Measurements from ENCODE around the gene ZNF519.

ZNF519 gene

DNA sequence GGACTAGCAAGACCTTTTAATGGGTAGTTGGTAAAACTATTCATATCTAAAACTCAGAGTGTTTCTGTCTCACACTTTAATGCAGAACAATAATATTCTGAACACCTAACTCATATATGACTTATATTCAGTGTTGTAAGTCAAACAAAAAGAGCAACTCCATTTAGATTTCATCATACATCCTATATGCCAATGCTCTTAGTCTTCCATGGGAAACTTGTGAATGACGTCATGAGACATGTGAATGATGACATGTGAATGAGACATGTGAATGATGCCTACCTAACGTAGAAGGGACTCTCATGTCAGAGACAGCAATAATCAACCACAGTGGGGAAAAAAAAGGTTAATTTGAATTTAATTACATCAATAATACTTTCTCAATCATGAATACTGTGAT, 28.0 kb downstream of the ZNF519 start:
- DNase-seq = no peak
- Histone ChIP-seq H3K4me3 (ENCODE audit: low read depth, low read length) (no peak overlapping the region), H3K9me3 (ENCODE audit: severe bottlenecking) (peaks cover 11% of the 10 kb centered on the region), H3K27me3 (ENCODE audit: insufficient read depth, low read depth, severe bottlenecking) (no peaks in the 10 kb centered on the region), H3K27ac (no peak overlapping the region), H3K36me3 (no peaks in the 10 kb centered on the region; the same call in none of the 2 replicates)
- TF ChIP-seq CTCF (IDR thresholded peaks at IDR 0.05; ENCODE audit: low read depth, low read length) = no peak

GRCh38 chr18:14100503-14101286, 31.5 kb downstream of the ZNF519 start:
- no peak overlapping the region for H3K27ac ChIP-seq

GRCh38 chr18:14098428-14098827, 33.8 kb downstream of the ZNF519 start:
- Histone ChIP-seq H3K4me3 (ENCODE audit: low read depth, low read length) (no peak overlapping the region), H3K9me3 (ENCODE audit: severe bottlenecking) (no peaks in the 10 kb centered on the region), H3K36me3 (no peaks in the 10 kb centered on the region; the same call in 1 of the 2 replicates), H3K27ac (no peak overlapping the region), H3K27me3 (ENCODE audit: insufficient read depth, low read depth, severe bottlenecking) (no peaks in the 10 kb centered on the region)
- no peak for DNase-seq
- TF ChIP-seq CTCF (IDR thresholded peaks at IDR 0.05; ENCODE audit: low read depth, low read length) = no peak

More at GRCh38 chr18:14100503-14101286, 31.5 kb downstream of the ZNF519 start:
- H3K27me3 ChIP-seq (ENCODE audit: insufficient read depth, low read depth, severe bottlenecking) = no peaks in the 10 kb centered on the region
- no peaks in the 10 kb centered on the region for H3K9me3 ChIP-seq (ENCODE audit: severe bottlenecking)
- H3K4me3 ChIP-seq (ENCODE audit: low read depth, low read length) = no peak overlapping the region
- no peak for DNase-seq
- no peak for TF ChIP-seq CTCF (IDR thresholded peaks at IDR 0.05; ENCODE audit: low read depth, low read length)
- no peaks in the 10 kb centered on the region; the same call in none of the 2 replicates for H3K36me3 ChIP-seq

GRCh38 chr18:14097761-14098160, 34.5 kb downstream of the ZNF519 start:
- Histone ChIP-seq H3K9me3 (ENCODE audit: severe bottlenecking) (no peaks in the 10 kb centered on the region), H3K27me3 (ENCODE audit: insufficient read depth, low read depth, severe bottlenecking) (no peaks in the 10 kb centered on the region), H3K36me3 (no peaks in the 10 kb centered on the region; the same call in 1 of the 2 replicates), H3K4me3 (ENCODE audit: low read depth, low read length) (no peak overlapping the region), H3K27ac (no peak overlapping the region)
- DNase-seq = no peak
- no peak for TF ChIP-seq CTCF (IDR thresholded peaks at IDR 0.05; ENCODE audit: low read depth, low read length)

DNA sequence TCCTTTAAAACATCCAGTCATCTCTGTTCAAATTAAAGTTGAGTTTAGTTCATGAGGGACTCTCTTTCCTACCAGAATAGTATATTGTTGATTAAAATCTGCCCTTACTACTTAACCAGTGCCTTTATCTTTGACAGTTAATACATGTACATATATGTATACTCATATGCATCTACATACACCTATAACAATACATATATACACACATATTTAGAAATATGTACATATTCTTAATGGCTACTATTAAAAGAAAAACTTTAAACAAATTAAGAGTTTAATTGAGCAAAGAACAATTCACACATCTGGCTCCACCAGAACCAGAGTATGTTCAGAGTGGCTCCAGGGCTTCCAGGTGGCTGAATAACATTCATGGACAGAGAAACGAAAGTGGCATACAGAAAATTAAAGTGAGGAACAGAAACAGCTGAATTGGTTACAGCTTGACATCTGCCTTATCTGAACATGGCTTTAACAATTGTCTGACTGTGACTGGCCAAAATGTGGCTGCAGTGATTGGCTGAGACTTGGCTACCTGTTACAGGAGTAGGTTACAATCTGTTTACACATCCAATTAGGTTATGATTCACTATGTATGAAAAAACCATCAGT, 38.8 kb downstream of the ZNF519 start:
- DNase-seq = no peak
- no peak overlapping the region for H3K4me3 ChIP-seq (ENCODE audit: low read depth, low read length)
- H3K27me3 ChIP-seq (ENCODE audit: insufficient read depth, low read depth, severe bottlenecking) = no peaks in the 10 kb centered on the region
- H3K9me3 ChIP-seq (ENCODE audit: severe bottlenecking) = no peaks in the 10 kb centered on the region
- no peak for TF ChIP-seq CTCF (IDR thresholded peaks at IDR 0.05; ENCODE audit: low read depth, low read length)
- no peaks in the 10 kb centered on the region for H3K36me3 ChIP-seq
- no peak overlapping the region for H3K27ac ChIP-seq

Measured in WERI-Rb-1 (cell line).